Activated CD4-positive, alpha-beta T cell treated with anti-CD3 and anti-CD28 coated beads, Interleukin-2, amount 10 ng/mL, durations not matched to agents 24 days and 14 days (primary cell): ENCODE results near the gene GLT8D2. TPM values are rescaled to one million over a fixed set of nuclear protein-coding genes. Genes with fewer than 3 reads are reported as not detected.

Source experiments
- DNase-seq: peaks from one replicate; pipeline ENCODE4 v3.0.0; 2022
- H3K27ac Mint-ChIP-seq: one replicate; pipeline ENCODE4 v1.8.0; 2022; ENCODE audit warnings: mild to moderate bottlenecking, mixed read lengths
- H3K27me3 Mint-ChIP-seq: one replicate; pipeline ENCODE4 v1.8.0; 2022; ENCODE audit warnings: mixed read lengths
- H3K36me3 Mint-ChIP-seq: one replicate; pipeline ENCODE4 v1.8.0; 2022; ENCODE audit warnings: low read depth, mild to moderate bottlenecking, mixed read lengths
- H3K4me1 Mint-ChIP-seq: one replicate; pipeline ENCODE4 v1.8.0; 2021; ENCODE audit warnings: mixed read lengths
- H3K4me3 Mint-ChIP-seq: one replicate; pipeline ENCODE4 v1.8.0; 2022; ENCODE audit warnings: mild to moderate bottlenecking, moderate library complexity, mixed read lengths
- H3K9me3 Mint-ChIP-seq: one replicate; pipeline ENCODE4 v1.8.0; 2021; ENCODE audit warnings: mixed read lengths
- intact Hi-C: fragments of 100-400 bp; cut with micrococcal nuclease; formaldehyde crosslinking; loops from one replicate; pipeline ENCODE4 v1.15.1; 2023
- total RNA-seq: library from RNA; stranded (reverse); gene quantifications from 2 replicates; pipeline ENCODE4 v1.2.3, GENCODE V29; 2022

Gene GLT8D2
- total RNA-seq, 1 donor from 2014 or later, result not detected

GRCh38 chr12:104002686-104003085 lies 47.3 kb downstream of the GLT8D2 start:
- H3K27me3 Mint-ChIP-seq, result peaks cover 49% of the 10 kb centered on the region

DNA sequence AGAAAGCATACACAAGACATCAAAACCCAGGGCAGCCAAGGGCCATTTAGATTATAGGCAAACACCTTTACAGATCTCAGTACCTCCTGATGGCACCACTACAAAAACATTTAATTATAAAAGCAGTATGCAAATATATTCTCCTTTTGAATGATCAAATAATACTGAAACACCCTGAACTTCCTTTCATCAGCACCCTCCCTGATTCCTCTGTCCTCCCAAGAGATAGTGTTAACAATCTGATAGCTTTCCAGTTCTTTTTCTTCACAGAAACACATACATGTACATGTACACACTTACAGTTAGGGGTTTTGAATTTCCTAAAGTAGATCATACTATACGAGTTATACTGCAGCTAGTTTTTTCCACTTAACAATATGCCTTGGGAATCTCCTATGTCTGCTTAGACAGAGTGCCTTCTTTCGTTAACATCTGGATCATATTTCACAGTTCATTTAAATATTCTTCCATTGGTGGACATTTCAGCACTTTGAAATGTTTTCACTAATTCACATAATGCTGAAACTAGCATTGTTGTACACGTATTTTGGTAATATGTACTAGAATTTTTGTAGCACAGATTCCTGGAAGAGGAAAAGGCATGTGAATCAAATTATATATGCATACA lies 49.1 kb downstream of the GLT8D2 start:
- no peak for DNase-seq

More at GRCh38 chr12:104002686-104003085, 47.3 kb downstream of the GLT8D2 start:
- no peaks in the 10 kb centered on the region for H3K9me3 Mint-ChIP-seq
- no peak overlapping the region for H3K4me3 Mint-ChIP-seq
- no peak for DNase-seq
- no peaks in the 10 kb centered on the region for H3K36me3 Mint-ChIP-seq
- H3K27ac Mint-ChIP-seq, result no peak overlapping the region
- H3K4me1 Mint-ChIP-seq, result no peaks in the 10 kb centered on the region
- intact Hi-C loops, result no loop called here

GRCh38 chr12:103998976-103999375 lies 51.0 kb downstream of the GLT8D2 start:
- H3K9me3 Mint-ChIP-seq, result no peaks in the 10 kb centered on the region
- no peak overlapping the region for H3K27ac Mint-ChIP-seq
- no peak for DNase-seq
- intact Hi-C loops, result no loop called here
- no peaks in the 10 kb centered on the region for H3K36me3 Mint-ChIP-seq
- no peak overlapping the region for H3K4me3 Mint-ChIP-seq
- H3K27me3 Mint-ChIP-seq, result peaks cover 42% of the 10 kb centered on the region
- no peaks in the 10 kb centered on the region for H3K4me1 Mint-ChIP-seq

More for the DNA sequence above, 49.1 kb downstream of the GLT8D2 start:
- intact Hi-C loops, result no loop called here
- H3K27me3 Mint-ChIP-seq, result peaks cover 42% of the 10 kb centered on the region
- H3K4me1 Mint-ChIP-seq, result no peaks in the 10 kb centered on the region
- no peaks in the 10 kb centered on the region for H3K36me3 Mint-ChIP-seq
- H3K4me3 Mint-ChIP-seq, result no peak overlapping the region
- H3K27ac Mint-ChIP-seq, result no peak overlapping the region
- H3K9me3 Mint-ChIP-seq, result no peaks in the 10 kb centered on the region

DNA sequence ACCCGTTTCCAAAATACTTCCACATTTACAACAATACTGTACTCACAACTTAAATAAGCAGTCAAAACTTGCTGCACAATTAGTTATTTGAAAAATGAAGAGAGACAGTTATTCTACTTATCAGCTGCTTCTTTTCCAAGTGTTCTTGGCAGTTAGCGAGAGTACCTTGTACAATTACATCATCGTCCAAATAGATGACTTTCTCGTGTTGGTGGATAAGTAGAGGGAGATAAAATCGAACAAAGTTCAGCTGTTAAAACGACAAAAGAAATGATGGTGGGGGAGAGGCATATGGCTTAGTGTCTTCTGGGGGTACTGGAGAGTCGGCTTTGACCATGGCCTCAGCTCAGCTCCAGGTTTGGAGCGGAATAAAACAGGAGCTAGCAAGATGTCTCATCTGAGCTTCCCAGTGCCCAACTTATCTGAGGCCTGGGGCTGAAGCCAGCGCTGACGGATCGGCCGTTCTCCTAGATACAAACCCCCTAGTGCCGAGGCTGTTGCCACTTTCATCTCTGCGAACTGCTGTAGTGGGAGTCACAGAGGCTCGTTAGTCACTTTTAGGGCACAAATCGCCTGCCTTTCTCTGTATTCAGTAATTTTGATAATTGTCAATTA lies 52.6 kb downstream of the GLT8D2 start:
- Mint-ChIP-seq H3K9me3 (no peaks in the 10 kb centered on the region), H3K4me3 (no peak overlapping the region), H3K27me3 (peaks cover 33% of the 10 kb centered on the region), H3K36me3 (no peaks in the 10 kb centered on the region), H3K27ac (no peak overlapping the region), H3K4me1 (no peaks in the 10 kb centered on the region)
- no peak for DNase-seq
- intact Hi-C loops, result no loop called here

DNA sequence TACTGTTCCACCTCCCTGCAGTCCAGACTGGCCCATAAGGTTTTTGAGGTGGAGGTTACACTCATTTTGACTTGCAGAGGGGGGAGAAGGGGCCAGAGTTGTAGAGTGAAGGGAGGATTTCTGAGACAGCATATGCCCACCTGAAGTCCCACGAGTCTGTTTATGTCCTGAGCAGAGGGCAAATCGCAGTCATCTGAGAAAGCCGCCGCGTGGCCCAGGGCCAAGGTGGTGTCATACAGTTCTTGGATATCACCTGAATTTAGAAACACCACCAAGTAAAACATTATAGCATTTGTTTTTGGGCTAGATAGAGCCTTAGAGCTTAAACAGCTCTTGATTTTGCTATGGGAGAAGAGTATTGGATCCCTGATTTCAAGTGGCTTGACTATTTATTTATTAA lies 53.4 kb downstream of the GLT8D2 start:
- Mint-ChIP-seq H3K36me3 (no peaks in the 10 kb centered on the region), H3K27ac (no peak overlapping the region), H3K4me1 (no peaks in the 10 kb centered on the region), H3K27me3 (peaks cover 29% of the 10 kb centered on the region), H3K9me3 (no peaks in the 10 kb centered on the region), H3K4me3 (no peak overlapping the region)
- intact Hi-C loops, result no loop called here
- DNase-seq, result no peak

- peaks cover 12% of the 10 kb centered on the region for H3K27me3 Mint-ChIP-seq
Measured at GRCh38 chr12:103994235-103994634, 55.8 kb downstream of the GLT8D2 start.

GRCh38 chr12:103986829-103987228 lies 63.2 kb downstream of the GLT8D2 start:
- no peak overlapping the region for H3K27ac Mint-ChIP-seq
- H3K9me3 Mint-ChIP-seq, result no peaks in the 10 kb centered on the region
- H3K4me1 Mint-ChIP-seq, result no peaks in the 10 kb centered on the region
- no peak for DNase-seq
- no peaks in the 10 kb centered on the region for H3K27me3 Mint-ChIP-seq
- intact Hi-C loops, result no loop called here
- H3K4me3 Mint-ChIP-seq, result no peak overlapping the region
- peaks cover 35% of the 10 kb centered on the region for H3K36me3 Mint-ChIP-seq

More at GRCh38 chr12:103994235-103994634, 55.8 kb downstream of the GLT8D2 start:
- Mint-ChIP-seq H3K4me3 (no peak overlapping the region), H3K27ac (no peak overlapping the region), H3K4me1 (no peaks in the 10 kb centered on the region), H3K9me3 (no peaks in the 10 kb centered on the region), H3K36me3 (peaks cover 3% of the 10 kb centered on the region)
- no peak for DNase-seq
- intact Hi-C loops, result no loop called here

GRCh38 chr12:103978384-103978982 lies 71.5 kb downstream of the GLT8D2 start:
- Mint-ChIP-seq H3K4me1 (peaks cover 22% of the 10 kb centered on the region), H3K27me3 (no peaks in the 10 kb centered on the region), H3K36me3 (peaks cover 49% of the 10 kb centered on the region), H3K9me3 (no peaks in the 10 kb centered on the region), H3K27ac (peak overlapping the region; percentile 30), H3K4me3 (no peak overlapping the region)
- intact Hi-C loops, result no loop called here
- DNase-seq, result no peak

GRCh38 chr12:103975368-103975767 lies 74.6 kb downstream of the GLT8D2 start:
- Mint-ChIP-seq H3K36me3 (peaks cover 42% of the 10 kb centered on the region), H3K9me3 (no peaks in the 10 kb centered on the region), H3K27ac (no peak overlapping the region), H3K4me3 (no peak overlapping the region), H3K4me1 (peaks cover 30% of the 10 kb centered on the region), H3K27me3 (no peaks in the 10 kb centered on the region)
- intact Hi-C loops, result no loop called here
- DNase-seq, result no peak

DNA sequence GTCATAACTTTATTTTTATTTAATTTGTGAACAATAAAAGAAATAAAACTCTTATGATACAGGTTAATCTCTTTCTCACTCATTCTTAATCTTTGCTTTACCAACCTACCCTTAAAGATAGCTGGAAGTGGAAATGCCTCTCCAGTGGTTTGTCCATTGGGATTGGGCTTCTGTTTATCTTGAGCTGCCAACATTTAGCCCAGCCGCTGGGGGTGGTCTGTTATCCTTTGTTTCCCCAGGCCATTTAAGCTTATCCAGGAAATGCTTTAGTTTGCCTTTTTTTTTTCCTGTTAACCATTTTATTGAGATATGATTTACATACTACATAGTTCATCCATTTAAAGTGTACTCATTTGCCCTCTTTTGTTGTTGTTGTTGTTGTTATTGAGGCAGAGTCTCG lies 76.1 kb downstream of the GLT8D2 start:
- intact Hi-C loops, result no loop called here
- peaks cover 33% of the 10 kb centered on the region for H3K4me1 Mint-ChIP-seq
- no peaks in the 10 kb centered on the region for H3K27me3 Mint-ChIP-seq
- DNase-seq, result no peak
- H3K9me3 Mint-ChIP-seq, result no peaks in the 10 kb centered on the region
- peaks cover 40% of the 10 kb centered on the region for H3K36me3 Mint-ChIP-seq
- no peak overlapping the region for H3K4me3 Mint-ChIP-seq
- no peak overlapping the region for H3K27ac Mint-ChIP-seq

GRCh38 chr12:103969391-103969790 lies 80.6 kb downstream of the GLT8D2 start:
- H3K27me3 Mint-ChIP-seq, result peaks cover 2% of the 10 kb centered on the region
- H3K36me3 Mint-ChIP-seq, result peaks cover 37% of the 10 kb centered on the region
- no peak overlapping the region for H3K27ac Mint-ChIP-seq
- no peak for DNase-seq
- no peaks in the 10 kb centered on the region for H3K9me3 Mint-ChIP-seq
- no peak overlapping the region for H3K4me3 Mint-ChIP-seq
- H3K4me1 Mint-ChIP-seq, result peaks cover 50% of the 10 kb centered on the region
- intact Hi-C loops, result loop anchor here (5.0 kb wide), 3 partner anchors 318 to 1268 kb away; partner anchors contain the start of genes APPL2 and WASHC4

DNA sequence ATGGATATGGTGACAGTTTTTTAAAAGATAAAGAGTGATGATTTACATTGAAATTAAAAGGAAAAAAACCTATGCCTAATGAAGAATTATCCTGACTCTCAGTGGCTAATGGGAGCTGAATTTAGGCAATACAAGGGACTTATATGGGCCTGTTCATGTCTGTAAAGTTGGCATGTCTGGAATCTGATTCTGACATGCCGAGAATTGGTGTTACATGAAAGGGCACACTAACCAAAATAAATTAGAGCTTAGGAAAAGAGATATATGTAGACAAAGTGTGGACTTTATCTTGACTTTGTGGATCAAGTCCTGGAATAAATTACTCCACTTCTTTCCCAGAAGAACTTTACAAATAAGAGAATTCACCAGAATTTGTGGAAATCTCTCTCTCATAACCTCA lies 83.3 kb downstream of the GLT8D2 start:
- Mint-ChIP-seq H3K4me3 (peak overlapping the region; percentile 98), H3K9me3 (no peaks in the 10 kb centered on the region), H3K27ac (peak overlapping the region; percentile 99), H3K27me3 (peaks cover 2% of the 10 kb centered on the region), H3K4me1 (peaks cover 43% of the 10 kb centered on the region), H3K36me3 (peaks cover 29% of the 10 kb centered on the region)
- intact Hi-C loops, result loop anchor here (1.0 to 5.0 kb wide), 6 partner anchors 41 to 1271 kb away; partner anchors contain the start of genes APPL2 and WASHC4
- no peak for DNase-seq

DNA sequence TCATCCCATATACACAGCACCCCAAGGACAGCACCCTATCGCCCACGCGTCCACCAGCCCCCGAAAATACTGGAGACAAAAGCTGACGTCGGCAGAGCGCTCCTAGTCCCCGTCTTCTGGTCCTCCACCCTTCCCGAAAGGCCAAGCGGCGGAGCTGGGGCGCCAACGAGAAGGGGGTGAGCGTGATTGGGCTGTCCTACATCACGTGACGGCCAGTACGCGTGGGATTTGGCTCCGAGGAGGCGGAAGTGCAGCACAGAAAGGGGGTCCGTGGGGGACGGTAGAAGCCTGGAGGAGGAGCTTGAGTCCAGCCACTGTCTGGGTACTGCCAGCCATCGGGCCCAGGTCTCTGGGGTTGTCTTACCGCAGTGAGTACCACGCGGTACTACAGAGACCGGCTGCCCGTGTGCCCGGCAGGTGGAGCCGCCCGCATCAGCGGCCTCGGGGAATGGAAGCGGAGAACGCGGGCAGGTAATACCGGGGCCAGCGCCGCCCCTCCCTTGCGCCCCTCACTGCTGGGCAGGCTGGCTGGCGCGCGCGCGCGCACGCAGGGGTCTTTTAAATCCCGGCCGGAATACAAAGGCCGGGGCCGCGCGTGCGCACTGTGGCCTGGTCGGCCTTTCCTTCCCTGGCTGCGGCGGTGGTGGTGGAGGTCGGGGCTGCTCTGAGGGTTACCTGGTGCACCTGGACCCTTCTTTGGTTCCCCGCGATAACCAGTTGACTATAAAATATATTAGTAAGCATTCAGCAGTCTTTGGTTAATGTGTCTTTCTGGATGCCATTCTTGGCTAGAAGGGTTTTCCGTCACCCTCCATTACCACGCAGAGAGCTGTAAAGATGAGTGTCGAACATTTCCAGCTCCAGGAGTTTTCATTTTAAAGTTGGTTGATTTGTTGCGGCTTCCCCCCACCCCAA lies 84.1 kb downstream of the GLT8D2 start, which contains the start of gene TDG:
Gene TDG (plus strand): TSS at position 283 of the 915 bp plus-strand sequence. CDS start 166 bp downstream, at position 449.
- Mint-ChIP-seq H3K4me1 (peaks cover 39% of the 10 kb centered on the region), H3K27ac (peak within 1 kb of the TSS; percentile 99), H3K9me3 (no peaks in the 10 kb centered on the region), H3K36me3 (peaks cover 26% of the 10 kb centered on the region), H3K27me3 (peaks cover 2% of the 10 kb centered on the region), H3K4me3 (peak within 1 kb of the TSS; percentile 98)
- intact Hi-C loops, result loop anchor here (1.0 to 5.0 kb wide), 10 partner anchors 9 to 1271 kb away; partner anchors contain the start of genes APPL2, HCFC2, HSP90B1 and NFYB
- peak; percentile 99 for DNase-seq
